H1 (cell line): ENCODE results near the gene CD244. TPM values are rescaled to one million over a fixed set of nuclear protein-coding genes. Genes with fewer than 3 reads are reported as not detected.

Experiments
- CTCF ChIA-PET: fragments of 300-600 bp; sonication (Branson Sonifier 250); formaldehyde crosslinking; loops from one replicate; lab custom pipeline; 2021; ENCODE audit not compliant: partially characterized antibody; lab: Charles Lee
- POLR2A ChIA-PET: fragments of 300-600 bp; sonication (Branson Sonifier 250); formaldehyde crosslinking; loops from one replicate; lab custom pipeline; 2021; ENCODE audit warnings: inconsistent platforms; ENCODE audit not compliant: partially characterized antibody; lab: Charles Lee
- DNase-seq, 2 experiments: peaks; one replicate each; pipeline versions ENCODE4 v3.0.0 to v3.0.0-alpha.2; 2010 to 2022; ENCODE audit warnings: low spot score in 2 of 2, low read depth in 1 of 2, mixed read lengths in 1 of 2
- FAIRE-seq: peaks from 2 replicates; lab custom pipeline; 2011; peaks lifted over from hg19 to GRCh38; lab: Jason Lieb, UNC
- H2AFZ ChIP-seq: 2 replicates; pipeline ENCODE4 v1.8.1; 2012; ENCODE audit warnings: low read length, inconsistent platforms
- H2AK5ac ChIP-seq: 2 replicates; pipeline ENCODE4 v1.6.1; 2013; ENCODE audit warnings: low read depth, low read length
- H2BK120ac ChIP-seq: replicated peaks from 2 replicates; pipeline ENCODE3; 2013; ENCODE audit warnings: low read depth, low read length, inconsistent platforms
- H2BK12ac ChIP-seq: 2 replicates; pipeline ENCODE4 v1.6.1; 2013; ENCODE audit warnings: low read depth, low read length
- H2BK15ac ChIP-seq: 2 replicates; pipeline ENCODE4 v1.6.1; 2013; ENCODE audit warnings: low read length
- H2BK20ac ChIP-seq: 2 replicates; pipeline ENCODE4 v1.6.1; 2013; ENCODE audit warnings: low read length
- H2BK5ac ChIP-seq: 2 replicates; pipeline ENCODE4 v1.6.1; 2013; ENCODE audit warnings: low read depth, low read length
- H3K14ac ChIP-seq: 2 replicates; pipeline ENCODE4 v1.6.1; 2013; ENCODE audit warnings: inconsistent platforms; ENCODE audit not compliant: insufficient read length
- H3K18ac ChIP-seq: 2 replicates; pipeline ENCODE4 v1.6.1; 2013; ENCODE audit warnings: low read length; ENCODE audit errors: extremely low read depth
- H3K23ac ChIP-seq: 2 replicates; pipeline ENCODE4 v1.6.1; 2013; ENCODE audit warnings: inconsistent platforms; ENCODE audit not compliant: insufficient read length
- H3K23me2 ChIP-seq: 2 replicates; pipeline ENCODE4 v1.6.1; 2013; ENCODE audit warnings: low read depth, low read length
- H3K27ac ChIP-seq: 2 replicates; pipeline ENCODE4 v1.6.1; 2011; ENCODE audit warnings: low read depth, low read length, inconsistent platforms
- H3K27me3 ChIP-seq, 4 experiments: replicated peaks in 1 of 4; 1 replicate in 1 of 4; 2 replicates in 3 of 4; pipeline versions ENCODE4 v1.6.1 to v1.8.1; 2011 to 2013; ENCODE audit warnings: low read length in 3 of 4, mild to moderate bottlenecking in 3 of 4, inconsistent platforms in 2 of 4, mixed read lengths in 2 of 4, moderate library complexity in 1 of 4; ENCODE audit not compliant: control insufficient read depth in 3 of 4, insufficient read depth in 3 of 4; ENCODE audit errors: extremely low read depth in 1 of 4
- H3K36me3 ChIP-seq, 4 experiments: 2 replicates each; pipeline versions ENCODE4 v1.6.1 to v1.8.1; 2011 to 2013; ENCODE audit warnings: mild to moderate bottlenecking in 4 of 4, low read length in 3 of 4, moderate library complexity in 2 of 4, control low read depth in 1 of 4, inconsistent platforms in 1 of 4; ENCODE audit not compliant: insufficient read depth in 4 of 4, control insufficient read depth in 2 of 4
- H3K4ac ChIP-seq: replicated peaks from 2 replicates; pipeline ENCODE3; 2013; ENCODE audit warnings: low read length, low read depth, mixed read lengths, inconsistent platforms; ENCODE audit not compliant: insufficient read length
- H3K4me1 ChIP-seq, 4 experiments: replicated peaks in 1 of 4; 1 replicate in 1 of 4; 2 replicates in 3 of 4; pipeline versions ENCODE4 v1.6.1 to v1.8.1; 2011 to 2013; ENCODE audit warnings: low read length in 3 of 4, inconsistent platforms in 2 of 4, mixed read lengths in 1 of 4; ENCODE audit not compliant: insufficient read depth in 4 of 4, control insufficient read depth in 3 of 4
- H3K4me2 ChIP-seq, 2 experiments: 2 replicates each; pipeline versions ENCODE4 v1.6.1 to v1.8.1; 2011 to 2013; ENCODE audit warnings: low read depth in 2 of 2, low read length in 2 of 2, control low read depth in 1 of 2, inconsistent platforms in 1 of 2, mild to moderate bottlenecking in 1 of 2; ENCODE audit not compliant: insufficient read depth in 1 of 2
- H3K4me3 ChIP-seq, 4 experiments: fragments of 200-600, 300-600 bp in 1 of 4; sonication (generic), shearing (Covaris generic), sonication (Bioruptor Twin) in 1 of 4; 2 replicates each; pipeline versions ENCODE4 v1.5.1 to v1.8.1; 2011 to 2016; ENCODE audit warnings: low read length in 4 of 4, low read depth in 3 of 4, control low read depth in 2 of 4, inconsistent platforms in 2 of 4, mild to moderate bottlenecking in 2 of 4, mixed read lengths in 1 of 4, moderate library complexity in 1 of 4; ENCODE audit not compliant: insufficient read depth in 2 of 4; ENCODE audit errors: extremely low read depth in 1 of 4
- H3K56ac ChIP-seq: replicated peaks from 2 replicates; pipeline ENCODE3; 2013; ENCODE audit warnings: low read depth, mild to moderate bottlenecking, mixed read lengths, low read length, inconsistent platforms; ENCODE audit not compliant: insufficient read length
- H3K79me1 ChIP-seq: 2 replicates; pipeline ENCODE4 v1.6.1; 2013; ENCODE audit warnings: low read depth, low read length, control low read depth
- H3K79me2 ChIP-seq, 2 experiments: 2 replicates each; pipeline versions ENCODE4 v1.6.1 to v1.8.1; 2012 to 2013; ENCODE audit warnings: low read length in 2 of 2, mild to moderate bottlenecking in 2 of 2, inconsistent platforms in 1 of 2; ENCODE audit not compliant: insufficient read depth in 2 of 2, control insufficient read depth in 1 of 2
- H3K9ac ChIP-seq, 4 experiments: replicated peaks in 1 of 4; 1 replicate in 1 of 4; 2 replicates in 3 of 4; pipeline versions ENCODE4 v1.6.1 to v1.8.1; 2011 to 2013; ENCODE audit warnings: low read depth in 3 of 4, low read length in 3 of 4, control low read depth in 2 of 4, mild to moderate bottlenecking in 2 of 4, moderate library complexity in 2 of 4, inconsistent platforms in 1 of 4; ENCODE audit errors: extremely low read depth in 1 of 4
- H3K9me3 ChIP-seq, 2 experiments: 2 replicates each; pipeline versions ENCODE4 v1.6.1 to v1.8.1; 2012 to 2013; ENCODE audit warnings: mild to moderate bottlenecking in 2 of 2, moderate library complexity in 2 of 2, control low read depth in 1 of 2, inconsistent platforms in 1 of 2, low read depth in 1 of 2, low read length in 1 of 2, mixed read lengths in 1 of 2; ENCODE audit not compliant: insufficient read depth in 2 of 2
- H4K20me1 ChIP-seq, 2 experiments: replicated peaks in 1 of 2; 2 replicates each; pipeline versions ENCODE3 to v1.8.1; 2011 to 2013; ENCODE audit warnings: inconsistent platforms in 2 of 2, low read length in 2 of 2, mild to moderate bottlenecking in 1 of 2; ENCODE audit not compliant: insufficient read depth in 2 of 2, control insufficient read depth in 1 of 2
- H4K5ac ChIP-seq: 2 replicates; pipeline ENCODE4 v1.6.1; 2013; ENCODE audit warnings: low read length, low read depth, mixed read lengths, inconsistent platforms; ENCODE audit not compliant: insufficient read length
- H4K8ac ChIP-seq: 2 replicates; pipeline ENCODE4 v1.8.0; 2013; ENCODE audit warnings: mild to moderate bottlenecking, moderate library complexity, low read length, inconsistent platforms; ENCODE audit not compliant: insufficient read depth; ENCODE audit errors: extremely low read depth
- H4K91ac ChIP-seq: replicated peaks from 2 replicates; pipeline ENCODE3; 2013; ENCODE audit warnings: low read length, mixed read lengths, inconsistent platforms; ENCODE audit not compliant: insufficient read length
- CBX8 ChIP-seq: fragments of 300-800, 300-1000 bp; sonication (generic); IDR thresholded peaks from 2 replicates; pipeline ENCODE4 v1.7.1; 2016; ENCODE audit warnings: low read depth, low read length, borderline replicate concordance
- CTBP2 ChIP-seq: IDR thresholded peaks from 2 replicates; pipeline ENCODE4 v1.7.0; 2011; ENCODE audit warnings: borderline replicate concordance, mild to moderate bottlenecking, moderate library complexity, mixed read lengths, low read length; ENCODE audit not compliant: insufficient read depth, insufficient read length
- EGR1 ChIP-seq: IDR thresholded peaks from 2 replicates; pipeline ENCODE4 v1.6.1; 2011; ENCODE audit warnings: low read depth, low read length, borderline replicate concordance
- TEAD4 ChIP-seq: IDR thresholded peaks from 2 replicates; pipeline ENCODE4 v1.6.1; 2012; ENCODE audit warnings: low read depth, low read length, inconsistent platforms, mixed read lengths
- YY1 ChIP-seq: IDR thresholded peaks from 2 replicates; pipeline ENCODE4 v1.6.1; 2011; ENCODE audit warnings: low read depth, mild to moderate bottlenecking, low read length
- WGBS, 2 experiments: shearing (Covaris generic) in 1 of 2; methylation state at CpG; one replicate each; pipeline versions ENCODE4 v1.1.6 to v1.1.7; 2013 to 2015; ENCODE audit warnings: low lambda C conversion rate in 2 of 2, mixed read lengths in 2 of 2, inconsistent platforms in 1 of 2, low coverage in 1 of 2, missing lambda C conversion rate in 1 of 2; ENCODE audit not compliant: insufficient replicate concordance in 2 of 2, insufficient coverage in 1 of 2, insufficient read length in 1 of 2; ENCODE audit errors: extremely low coverage in 1 of 2, missing lambda C conversion rate in 1 of 2; 5-methylcytosine and 5-hydroxymethylcytosine counted together
- polyA plus RNA-seq, 7 experiments: library from polyadenylated mRNA; depleted of rRNA in 3 of 7; stranded (reverse) in 5 of 7; unstranded in 2 of 7; fragments of >200 nt in 5 of 7; fragments of 200-250 nt in 2 of 7; gene quantifications; 1 replicate in 5 of 7; 2 replicates in 1 of 7; 4 replicates in 1 of 7; pipeline versions ENCODE4 v1.2.1 to v1.2.3, GENCODE V29; 2011 to 2013; ENCODE audit warnings: missing spikeins in 2 of 7, mixed read lengths in 2 of 7
- total RNA-seq: library from RNA; stranded (reverse); fragmentation: NEBNext Ultra II Directional; extraction: Animal tissue kit (Norgen Biotek cat#: 25700); gene quantifications from 2 replicates; pipeline ENCODE4 v1.2.1, GENCODE V29; 2021

The CD244 gene
- total and polyA plus RNA-seq, 2 of the 8 experiments (the other 6 are each of a cell fraction or from before 2014, with no cell fraction given): not detected

GRCh38 chr1:160797271-160797709 lies 65.4 kb downstream of the CD244 start:
- H3K79me2 ChIP-seq: no peaks in the 10 kb centered on the region
- CTCF ChIA-PET: interaction anchor here (1.1 to 10.7 kb wide), 8 partner anchors 9 to 155 kb away, joined by 3 to 80 read pairs (median 8); no protein-coding TSS in a partner anchor
- WGBS, 2 experiments: 63% methylated on average over 3 of the region's 3 CpGs; no CpG with 5 or more reads in 1 of the 2 experiments

More at GRCh38 chr1:160797271-160797709, 65.4 kb downstream of the CD244 start:
- H3K23me2 ChIP-seq: no peaks in the 10 kb centered on the region
- no peak overlapping the region for H2AFZ ChIP-seq
- H3K18ac ChIP-seq: no peak overlapping the region
- H3K14ac ChIP-seq: no peak overlapping the region
- H2BK20ac ChIP-seq: no peak overlapping the region
- no peaks in the 10 kb centered on the region for H3K27me3 ChIP-seq
- no peak overlapping the region for H4K8ac ChIP-seq
- no peak overlapping the region for H3K4me2 ChIP-seq
- no peak overlapping the region for H3K56ac ChIP-seq
- POLR2A ChIA-PET: interaction anchor here (1.8 kb wide), 1 partner anchor 16 kb away, joined by 4 read pairs; no protein-coding TSS in a partner anchor
- no peaks in the 10 kb centered on the region for H3K9me3 ChIP-seq
- no peak overlapping the region for H3K4ac ChIP-seq
- H2BK120ac ChIP-seq: no peak overlapping the region
- no peak for FAIRE-seq
- H3K27ac ChIP-seq: no peak overlapping the region
- H2BK5ac ChIP-seq: no peak overlapping the region
- H4K20me1 ChIP-seq: no peaks in the 10 kb centered on the region
- no peaks in the 10 kb centered on the region for H3K79me1 ChIP-seq
- no peaks in the 10 kb centered on the region for H3K4me1 ChIP-seq
- no peak overlapping the region for H4K5ac ChIP-seq
- TF ChIP-seq CBX8 (no peak), TEAD4 (no peak), YY1 (no peak), EGR1 (no peak), CTBP2 (no peak)
- TF ChIP-seq, all 59 proteins: peak for 0
- H3K4me3 ChIP-seq: no peak overlapping the region
- no peak for DNase-seq
- H3K9ac ChIP-seq: no peak overlapping the region
- H4K91ac ChIP-seq: no peak overlapping the region
- no peak overlapping the region for H2BK12ac ChIP-seq
- no peak overlapping the region for H3K23ac ChIP-seq
- H2AK5ac ChIP-seq: no peak overlapping the region
- H3K36me3 ChIP-seq: no peaks in the 10 kb centered on the region
- no peak overlapping the region for H2BK15ac ChIP-seq
